ENCODE measurements around the gene CHDH.

CHDH gene

GRCh38 chr3:53846851-53847155 lies 584 bp upstream of the CHDH start:
- no peak for DNase-seq

GRCh38 chr3:53845881-53846133 lies 412 bp downstream of the CHDH start:
- no peak for DNase-seq

GRCh38 chr3:53845103-53845880 lies 927 bp downstream of the CHDH start:
- no peak for DNase-seq

GRCh38 chr3:53844262-53845102 lies 1.7 kb downstream of the CHDH start:
- DNase-seq = no peak

- no peak for DNase-seq
Observed at GRCh38 chr3:53843195-53844177, 2.7 kb downstream of the CHDH start.

GRCh38 chr3:53842436-53843194 lies 3.6 kb downstream of the CHDH start:
- DNase-seq = no peak

- no peak for DNase-seq
Observed at GRCh38 chr3:53841296-53841695, 4.9 kb downstream of the CHDH start.

GRCh38 chr3:53837331-53837730 lies 8.9 kb downstream of the CHDH start:
- DNase-seq = no peak

- no peak for DNase-seq
Observed at GRCh38 chr3:53836084-53836872, 9.9 kb downstream of the CHDH start.

- no peak for DNase-seq
Observed at GRCh38 chr3:53835257-53835656, 11.0 kb downstream of the CHDH start.

GRCh38 chr3:53834429-53835095 lies 11.7 kb downstream of the CHDH start:
- DNase-seq = no peak

- no peak for DNase-seq
Observed at GRCh38 chr3:53833700-53834099, 12.5 kb downstream of the CHDH start.

- no peak for DNase-seq
Observed at GRCh38 chr3:53833053-53833645, 13.1 kb downstream of the CHDH start.

- DNase-seq = no peak
Observed at GRCh38 chr3:53830944-53831343, 15.3 kb downstream of the CHDH start.

GRCh38 chr3:53829605-53830004 lies 16.6 kb downstream of the CHDH start:
- DNase-seq = no peak

GRCh38 chr3:53828581-53828980 lies 17.6 kb downstream of the CHDH start:
- DNase-seq = no peak

- DNase-seq = no peak
Observed at GRCh38 chr3:53826048-53826447, 20.2 kb downstream of the CHDH start.

GRCh38 chr3:53824795-53825194 lies 21.4 kb downstream of the CHDH start:
- DNase-seq = no peak

- no peak for DNase-seq
Observed at GRCh38 chr3:53823956-53824657, 22.1 kb downstream of the CHDH start.

Data from stimulated activated CD4-positive, alpha-beta T cell treated with anti-CD3 and anti-CD28 coated beads, Interleukin-12 subunit alpha, Interleukin-12 subunit beta, amount 100 ng/mL, for 4 hours (primary cell).